ENCODE data around the gene CDX1. TPM values are rescaled to one million over a fixed set of nuclear protein-coding genes. Genes with fewer than 3 reads are reported as not detected.

Gene CDX1
- polyA plus RNA-seq, 3 donors = not detected

GRCh38 chr5:150219861-150220260 is 53.3 kb downstream of the CDX1 start:
- H3K9me3 ChIP-seq (replicated peaks in 1 of 2; ENCODE audit: control insufficient read depth in 1 of 2, insufficient read depth in 1 of 2, low read length in 2 of 2) = no peaks in the 10 kb centered on the region
- H3K27ac ChIP-seq (ENCODE audit: low read depth in 1 of 2, low read length in 2 of 2) = no peak overlapping the region
- no peaks in the 10 kb centered on the region for H3K79me2 ChIP-seq (ENCODE audit: insufficient read depth, low read length)
- H3K4me3 ChIP-seq (replicated peaks in 1 of 3; ENCODE audit: low read depth in 2 of 3, low read length in 3 of 3) = no peak overlapping the region
- Mint-ChIP-seq H3K9me3 (peaks cover 0 to 2% (median 0%) of the 10 kb centered on the region in 7 donors), H3K36me3 (no peaks in the 10 kb centered on the region), H3K27me3 (ENCODE audit: low read depth in 3 of 3) (peaks cover 4 to 15% (median 12%) of the 10 kb centered on the region in 3 donors), H3K4me1 (peaks cover 7% of the 10 kb centered on the region), H3K4me3 (no peak overlapping the region), H3K27ac (no peak overlapping the region)
- DNase-seq = no peak
- no peaks in the 10 kb centered on the region for H3K4me1 ChIP-seq (ENCODE audit: control insufficient read depth in 1 of 2, insufficient read depth in 2 of 2, low read length in 2 of 2)
- WGBS (ENCODE audit: insufficient coverage) = no CpG with 5 or more reads among the region's 2 CpGs
- H3K9ac ChIP-seq (ENCODE audit: insufficient read depth, low read length, poor library complexity, severe bottlenecking) = no peak overlapping the region
- no peaks in the 10 kb centered on the region for H3K27me3 ChIP-seq (ENCODE audit: control insufficient read depth in 2 of 2, insufficient read depth in 2 of 2, low read length in 2 of 2)
- intact Hi-C loops (cut with micrococcal nuclease) = loop anchor here in 1 of 2 donors (2.0 kb wide), 1 partner anchor 89 kb away; no protein-coding TSS in a partner anchor
- no peak overlapping the region for H3K4me2 ChIP-seq (replicated peaks; ENCODE audit: extremely low read depth, low read length, poor library complexity, severe bottlenecking)
- H2AFZ ChIP-seq (ENCODE audit: insufficient read depth, low read depth, low read length, poor library complexity, severe bottlenecking) = no peak overlapping the region
- no peak for TF ChIP-seq CTCF (IDR thresholded peaks at IDR 0.05)
- H3K36me3 ChIP-seq (replicated peaks in 1 of 2; ENCODE audit: control insufficient read depth in 1 of 2, insufficient read depth in 2 of 2, low read length in 2 of 2) = no peaks in the 10 kb centered on the region
- H4K20me1 ChIP-seq (ENCODE audit: insufficient read depth, low read length) = no peaks in the 10 kb centered on the region

GRCh38 chr5:150221471-150221870 is 54.9 kb downstream of the CDX1 start:
- Histone ChIP-seq H3K4me1 (ENCODE audit: control insufficient read depth in 1 of 2, insufficient read depth in 2 of 2, low read length in 2 of 2) (no peaks in the 10 kb centered on the region), H3K79me2 (ENCODE audit: insufficient read depth, low read length) (no peaks in the 10 kb centered on the region), H3K4me2 (replicated peaks; ENCODE audit: extremely low read depth, low read length, poor library complexity, severe bottlenecking) (no peak overlapping the region), H4K20me1 (ENCODE audit: insufficient read depth, low read length) (no peaks in the 10 kb centered on the region), H3K9me3 (replicated peaks in 1 of 2; ENCODE audit: control insufficient read depth in 1 of 2, insufficient read depth in 1 of 2, low read length in 2 of 2) (no peaks in the 10 kb centered on the region), H3K36me3 (replicated peaks in 1 of 2; ENCODE audit: control insufficient read depth in 1 of 2, insufficient read depth in 2 of 2, low read length in 2 of 2) (no peaks in the 10 kb centered on the region), H3K27ac (ENCODE audit: low read depth in 1 of 2, low read length in 2 of 2) (no peak overlapping the region), H2AFZ (ENCODE audit: insufficient read depth, low read depth, low read length, poor library complexity, severe bottlenecking) (no peak overlapping the region), H3K27me3 (ENCODE audit: control insufficient read depth in 2 of 2, insufficient read depth in 2 of 2, low read length in 2 of 2) (no peaks in the 10 kb centered on the region), H3K4me3 (replicated peaks in 1 of 3; ENCODE audit: low read depth in 2 of 3, low read length in 3 of 3) (no peak overlapping the region), H3K9ac (ENCODE audit: insufficient read depth, low read length, poor library complexity, severe bottlenecking) (no peak overlapping the region)
- WGBS (ENCODE audit: insufficient coverage) = 100% methylated on average over 3 of the region's 5 CpGs
- Mint-ChIP-seq H3K4me3 (no peak overlapping the region), H3K4me1 (peaks cover 1% of the 10 kb centered on the region), H3K9me3 (peaks cover 0 to 2% (median 0%) of the 10 kb centered on the region in 7 donors), H3K27me3 (ENCODE audit: low read depth in 3 of 3) (peaks cover 4 to 15% (median 11%) of the 10 kb centered on the region in 3 donors), H3K36me3 (no peaks in the 10 kb centered on the region), H3K27ac (no peak overlapping the region)
- DNase-seq = no peak
- intact Hi-C loops (cut with micrococcal nuclease) = no loop called here
- TF ChIP-seq CTCF (IDR thresholded peaks at IDR 0.05) = no peak
